Sigmoid colon (tissue), 7 donors: ENCODE measurements around the gene PARL. TPM values are rescaled to one million over a fixed set of nuclear protein-coding genes. Genes with fewer than 3 reads are reported as not detected.

Experiments used
- DNase-seq: peaks from one replicate; pipeline ENCODE4 v3.0.0-alpha.2; 2019
- H3K27ac ChIP-seq, 4 donors: fragments of 200-600 bp; sonication (generic); one replicate each; pipeline ENCODE4 v1.5.1; 2016 to 2019; ENCODE audit warnings: mild to moderate bottlenecking in 1 of 4
- H3K27me3 ChIP-seq, 3 donors: fragments of 200-600 bp; sonication (generic); one replicate each; pipeline ENCODE4 v1.5.1; 2019; ENCODE audit warnings: mild to moderate bottlenecking in 1 of 3
- H3K36me3 ChIP-seq, 4 donors: fragments of 200-600 bp; sonication (generic); one replicate each; pipeline ENCODE4 v1.5.1; 2016 to 2019
- H3K4me1 ChIP-seq, 4 donors: fragments of 200-600 bp; sonication (generic); one replicate each; pipeline ENCODE4 v1.5.1; 2017 to 2019
- H3K4me3 ChIP-seq, 4 donors: fragments of 200-600 bp; sonication (generic); one replicate each; pipeline ENCODE4 v1.5.1; 2017 to 2019; ENCODE audit warnings: mild to moderate bottlenecking in 2 of 4, moderate library complexity in 1 of 4
- H3K9me3 ChIP-seq, 4 donors: fragments of 200-600 bp in 3 of 4; sonication (generic) in 3 of 4; one replicate each; pipeline versions ENCODE4 v1.5.1 to v1.6.1; 2013 to 2019
- EP300 ChIP-seq, 4 donors: sonication (generic); formaldehyde crosslinking; IDR thresholded peaks; one replicate each; pipeline ENCODE4 v1.6.1; 2017; ENCODE audit warnings: antibody characterized with exemption in 4 of 4
- POLR2A ChIP-seq, 2 donors: fragments of 450-650 bp; IDR thresholded peaks; one replicate each; pipeline ENCODE4 v1.6.1; 2016; ENCODE audit warnings: antibody characterized with exemption in 2 of 2, mild to moderate bottlenecking in 2 of 2, moderate library complexity in 2 of 2
- POLR2AphosphoS5 ChIP-seq, 4 donors: sonication (generic); formaldehyde crosslinking; IDR thresholded peaks; one replicate each; pipeline ENCODE4 v1.6.1; 2017; ENCODE audit warnings: antibody characterized with exemption in 4 of 4
- WGBS, 2 donors: extraction: QIAGEN DNeasy Blood & Tissue Kit; methylation state at CpG; one replicate each; pipeline ENCODE4 v1.1.7; 2013; 5-methylcytosine and 5-hydroxymethylcytosine counted together
- intact Hi-C: fragments of 100-400 bp; cut with DNase I; formaldehyde crosslinking; loops from one replicate; pipeline ENCODE4 v1.15.1; 2023
- polyA plus RNA-seq, 3 donors: library from polyadenylated mRNA; stranded (reverse); fragments of 200-250 nt; gene quantifications; one replicate each; pipeline ENCODE4 v1.2.3, GENCODE V29; 2013
- total RNA-seq, 4 donors: library from RNA; depleted of rRNA; stranded (reverse); fragments of >200 nt; gene quantifications; one replicate each; pipeline ENCODE4 v1.1.0, GENCODE V29; 2016
- TF ChIP-seq, protein P1 (sequence below), 4 experiments: fragments of 450-650 bp in 3 of 4; fragments of 200-600 bp in 1 of 4; IDR thresholded peaks; one replicate each; pipeline ENCODE4 v1.5.1; 2016 to 2019; ENCODE audit warnings: antibody characterized with exemption in 4 of 4, mild to moderate bottlenecking in 3 of 4, moderate library complexity in 2 of 4
- donor health status: healthy with polysubstance abuse.
- donor health status: Bipolar disorder and iron deficiency.
- donor health status: healthy.

Gene PARL
- total and polyA plus RNA-seq, 7 donors, result 52.1 to 87.9 (median 58.3) TPM

DNA sequence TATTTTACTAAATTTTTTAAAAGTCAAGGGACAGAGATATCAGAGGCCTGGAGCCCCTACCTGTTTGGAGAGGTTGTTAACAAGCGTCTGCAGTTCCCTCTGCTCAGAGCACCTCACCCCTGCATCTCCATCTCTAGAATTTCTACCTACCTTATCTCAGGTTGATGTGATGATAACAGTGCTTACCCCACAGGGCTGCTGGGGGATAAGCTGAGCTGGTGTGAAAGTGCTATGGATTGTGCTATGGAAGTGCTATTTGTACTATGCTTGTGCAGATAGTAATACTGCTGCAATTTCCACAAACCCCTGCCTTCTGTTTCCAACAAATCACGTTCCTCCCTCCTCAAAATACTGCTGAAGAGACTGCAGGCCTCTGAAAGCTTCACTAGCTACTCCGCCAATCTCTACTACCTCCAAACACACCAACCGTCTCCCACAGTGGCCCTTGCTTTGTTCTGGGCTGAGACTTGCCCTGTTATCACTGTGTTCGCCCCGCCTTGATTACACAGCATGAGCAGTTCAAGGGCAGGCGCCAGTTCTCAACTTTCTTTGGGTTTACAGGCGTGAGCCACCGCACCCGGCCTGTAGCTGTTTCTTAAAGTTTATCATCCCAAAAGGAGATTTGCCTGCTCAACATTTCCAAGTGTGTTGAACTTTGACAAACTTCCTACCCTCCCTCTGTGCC is 28.4 kb upstream of the PARL start:
- H3K9me3 ChIP-seq, result no peaks in the 10 kb centered on the region
- intact Hi-C loops, result no loop called here
- WGBS, 2 donors, result 39 to 77% methylated on average over 10 of the region's 10 CpGs
- H3K27me3 ChIP-seq, result no peaks in the 10 kb centered on the region
- no peaks in the 10 kb centered on the region for H3K4me1 ChIP-seq
- H3K36me3 ChIP-seq, result no peaks in the 10 kb centered on the region
- no peak overlapping the region for H3K4me3 ChIP-seq
- no peak overlapping the region for H3K27ac ChIP-seq
- no peak for DNase-seq
- no peak for TF ChIP-seq EP300 (IDR thresholded peaks at IDR 0.05)
- TF ChIP-seq, protein P1, sequence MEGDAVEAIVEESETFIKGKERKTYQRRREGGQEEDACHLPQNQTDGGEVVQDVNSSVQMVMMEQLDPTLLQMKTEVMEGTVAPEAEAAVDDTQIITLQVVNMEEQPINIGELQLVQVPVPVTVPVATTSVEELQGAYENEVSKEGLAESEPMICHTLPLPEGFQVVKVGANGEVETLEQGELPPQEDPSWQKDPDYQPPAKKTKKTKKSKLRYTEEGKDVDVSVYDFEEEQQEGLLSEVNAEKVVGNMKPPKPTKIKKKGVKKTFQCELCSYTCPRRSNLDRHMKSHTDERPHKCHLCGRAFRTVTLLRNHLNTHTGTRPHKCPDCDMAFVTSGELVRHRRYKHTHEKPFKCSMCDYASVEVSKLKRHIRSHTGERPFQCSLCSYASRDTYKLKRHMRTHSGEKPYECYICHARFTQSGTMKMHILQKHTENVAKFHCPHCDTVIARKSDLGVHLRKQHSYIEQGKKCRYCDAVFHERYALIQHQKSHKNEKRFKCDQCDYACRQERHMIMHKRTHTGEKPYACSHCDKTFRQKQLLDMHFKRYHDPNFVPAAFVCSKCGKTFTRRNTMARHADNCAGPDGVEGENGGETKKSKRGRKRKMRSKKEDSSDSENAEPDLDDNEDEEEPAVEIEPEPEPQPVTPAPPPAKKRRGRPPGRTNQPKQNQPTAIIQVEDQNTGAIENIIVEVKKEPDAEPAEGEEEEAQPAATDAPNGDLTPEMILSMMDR (IDR thresholded peaks at IDR 0.05), result no peak
- TF ChIP-seq POLR2AphosphoS5 (IDR thresholded peaks at IDR 0.05), result no peak
- no peak for TF ChIP-seq POLR2A (IDR thresholded peaks at IDR 0.05)

DNA sequence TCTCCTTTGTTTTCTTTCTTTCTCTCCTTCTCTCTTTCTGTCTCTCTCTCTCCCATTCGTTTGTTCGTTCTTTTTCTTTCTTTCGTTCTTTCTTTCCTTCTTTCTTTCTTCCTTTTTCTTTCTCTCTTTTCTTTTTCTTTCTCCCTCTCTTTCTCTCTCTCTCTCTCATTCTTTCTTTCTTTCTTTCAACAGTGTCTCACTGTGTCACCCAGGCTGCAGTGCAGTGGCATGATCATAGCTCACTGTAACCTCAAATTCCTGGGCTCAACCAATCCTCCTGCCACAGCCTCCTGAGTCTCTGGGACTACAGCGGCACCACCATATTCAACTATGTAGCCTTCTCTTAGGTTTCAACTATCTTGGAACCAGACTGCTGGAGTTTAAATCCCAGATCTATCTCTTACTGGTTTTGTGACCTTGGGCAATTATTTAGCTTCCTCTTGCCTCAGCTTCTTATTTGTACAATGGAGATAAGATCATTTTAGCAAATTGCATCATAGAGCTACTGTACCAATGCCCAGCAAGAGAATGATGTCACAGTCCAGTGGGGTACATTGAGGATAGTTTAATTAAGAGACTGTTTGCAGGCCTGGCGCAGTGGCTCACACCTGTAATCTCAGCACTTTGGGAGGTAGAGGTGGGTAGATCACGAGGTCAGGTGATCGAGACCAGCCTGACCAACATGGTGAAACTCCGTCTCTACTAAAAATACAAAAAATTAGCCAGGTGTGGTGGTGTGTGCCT is 27.3 kb upstream of the PARL start:
- Histone ChIP-seq H3K4me3 (no peak overlapping the region), H3K27me3 (no peaks in the 10 kb centered on the region), H3K4me1 (no peaks in the 10 kb centered on the region), H3K9me3 (no peaks in the 10 kb centered on the region), H3K36me3 (no peaks in the 10 kb centered on the region), H3K27ac (no peak overlapping the region)
- no peak for DNase-seq
- TF ChIP-seq EP300 (IDR thresholded peaks at IDR 0.05) (no peak), POLR2A (IDR thresholded peaks at IDR 0.05) (no peak), POLR2AphosphoS5 (IDR thresholded peaks at IDR 0.05) (no peak)
- TF ChIP-seq, protein P1 (IDR thresholded peaks at IDR 0.05), result no peak
- WGBS, 2 donors, result 89 to 91% methylated on average over 8 of the region's 8 CpGs
- intact Hi-C loops, result no loop called here

DNA sequence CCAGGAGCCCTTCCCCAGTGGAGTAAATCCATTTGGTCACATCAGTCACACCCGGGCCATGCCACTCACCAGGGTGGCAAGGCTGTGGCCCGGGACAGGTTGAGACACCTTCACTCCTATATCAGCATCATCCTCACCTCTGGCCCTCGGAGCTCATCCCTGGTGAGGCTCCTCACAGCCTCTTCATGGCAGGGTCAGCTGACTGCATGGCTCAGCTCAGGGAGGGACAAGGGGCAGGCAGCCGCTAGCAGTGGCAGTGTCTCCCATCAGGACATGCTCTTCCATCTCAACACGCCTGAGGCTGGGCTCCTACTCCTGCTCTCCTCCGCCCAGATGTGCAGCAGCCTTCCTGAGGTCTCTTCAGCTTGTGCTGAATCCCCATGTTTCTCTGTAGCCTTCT is 26.4 kb upstream of the PARL start:
- intact Hi-C loops, result no loop called here
- Histone ChIP-seq H3K27ac (no peak overlapping the region), H3K4me3 (no peak overlapping the region), H3K4me1 (no peaks in the 10 kb centered on the region), H3K27me3 (no peaks in the 10 kb centered on the region), H3K36me3 (no peaks in the 10 kb centered on the region), H3K9me3 (no peaks in the 10 kb centered on the region)
- TF ChIP-seq POLR2A (IDR thresholded peaks at IDR 0.05) (no peak), EP300 (IDR thresholded peaks at IDR 0.05) (no peak), POLR2AphosphoS5 (IDR thresholded peaks at IDR 0.05) (no peak)
- TF ChIP-seq, protein P1 (IDR thresholded peaks at IDR 0.05), result no peak
- WGBS, 2 donors, result 88 to 89% methylated on average over 6 of the region's 6 CpGs
- DNase-seq, result no peak

DNA sequence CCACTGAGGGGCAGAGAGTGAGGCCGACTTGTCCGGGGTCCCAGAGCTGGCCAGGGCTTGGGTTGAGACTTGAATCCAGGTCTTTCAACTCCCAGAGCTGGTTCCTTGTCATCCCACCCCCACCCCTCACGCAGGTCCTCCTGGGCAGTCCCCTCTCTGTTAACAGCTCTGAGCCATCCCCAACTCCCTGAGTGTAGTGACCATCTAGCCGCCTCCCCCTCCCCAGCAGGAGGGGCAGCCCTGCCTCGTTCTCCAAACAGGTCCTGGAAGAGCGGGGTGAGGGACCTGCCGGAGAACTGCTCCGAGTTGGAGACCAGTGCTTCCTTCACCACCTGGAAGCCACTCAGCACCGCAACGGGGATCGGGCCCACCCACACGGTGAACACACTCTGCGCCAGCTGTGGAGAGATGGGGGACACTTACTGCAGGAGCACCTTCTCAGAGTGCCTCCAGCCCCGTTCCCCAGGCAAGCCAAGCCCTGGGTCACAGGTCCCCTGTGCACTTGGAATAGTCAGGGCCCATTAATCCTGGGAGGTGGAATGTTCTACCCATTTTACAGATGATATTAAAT is 24.4 kb upstream of the PARL start:
- intact Hi-C loops, result no loop called here

More for the DNA sequence above, 24.4 kb upstream of the PARL start:
- Histone ChIP-seq H3K27ac (no peak overlapping the region), H3K27me3 (no peaks in the 10 kb centered on the region), H3K9me3 (no peaks in the 10 kb centered on the region), H3K4me3 (no peak overlapping the region), H3K36me3 (no peaks in the 10 kb centered on the region), H3K4me1 (no peaks in the 10 kb centered on the region)
- no peak for TF ChIP-seq EP300 (IDR thresholded peaks at IDR 0.05)
- TF ChIP-seq, protein P1 (IDR thresholded peaks at IDR 0.05), result no peak
- no peak for DNase-seq
- 86 to 89% methylated on average over 14 of the region's 14 CpGs for WGBS, 2 donors
